Measurements from ENCODE around the gene SEPTIN12.

The SEPTIN12 gene

GRCh38 chr16:4811242-4811641 lies 23.1 kb upstream of the SEPTIN12 start:
- no peaks in the 10 kb centered on the region for H3K27me3 ChIP-seq (replicated peaks; ENCODE audit: control insufficient read depth, insufficient read depth, low read length)
- peaks cover 23% of the 10 kb centered on the region for H3K36me3 ChIP-seq (ENCODE audit: control insufficient read depth, insufficient read depth, low read length)
- DNase-seq (ENCODE audit: extremely low read depth, insufficient read length) = no peak
- TF ChIP-seq CTCF (IDR thresholded peaks at IDR 0.05; ENCODE audit: insufficient read depth, low read length, poor library complexity, severe bottlenecking) = no peak
- no peak overlapping the region for H3K4me3 ChIP-seq (replicated peaks; ENCODE audit: low read depth, low read length)

- peaks cover 15% of the 10 kb centered on the region for H3K36me3 ChIP-seq (ENCODE audit: control insufficient read depth, insufficient read depth, low read length)
These were observed 18.1 kb upstream of the SEPTIN12 start for GRCh38 chr16:4806280-4806679.

GRCh38 chr16:4805231-4805630 lies 17.1 kb upstream of the SEPTIN12 start:
- H3K4me3 ChIP-seq (replicated peaks; ENCODE audit: low read depth, low read length) = no peak overlapping the region
- no peak for DNase-seq (ENCODE audit: extremely low read depth, insufficient read length)
- H3K36me3 ChIP-seq (ENCODE audit: control insufficient read depth, insufficient read depth, low read length) = peaks cover 10% of the 10 kb centered on the region
- H3K27me3 ChIP-seq (replicated peaks; ENCODE audit: control insufficient read depth, insufficient read depth, low read length) = no peaks in the 10 kb centered on the region
- no peak for TF ChIP-seq CTCF (IDR thresholded peaks at IDR 0.05; ENCODE audit: insufficient read depth, low read length, poor library complexity, severe bottlenecking)

More at GRCh38 chr16:4806280-4806679, 18.1 kb upstream of the SEPTIN12 start:
- no peaks in the 10 kb centered on the region for H3K27me3 ChIP-seq (replicated peaks; ENCODE audit: control insufficient read depth, insufficient read depth, low read length)
- TF ChIP-seq CTCF (IDR thresholded peaks at IDR 0.05; ENCODE audit: insufficient read depth, low read length, poor library complexity, severe bottlenecking) = no peak
- DNase-seq (ENCODE audit: extremely low read depth, insufficient read length) = no peak
- H3K4me3 ChIP-seq (replicated peaks; ENCODE audit: low read depth, low read length) = no peak overlapping the region

GRCh38 chr16:4803898-4804762 lies 16.0 kb upstream of the SEPTIN12 start:
- no peak for TF ChIP-seq CTCF (IDR thresholded peaks at IDR 0.05; ENCODE audit: insufficient read depth, low read length, poor library complexity, severe bottlenecking)
- DNase-seq (ENCODE audit: extremely low read depth, insufficient read length) = no peak
- Histone ChIP-seq H3K36me3 (ENCODE audit: control insufficient read depth, insufficient read depth, low read length) (peaks cover 9% of the 10 kb centered on the region), H3K4me3 (replicated peaks; ENCODE audit: low read depth, low read length) (no peak overlapping the region), H3K27me3 (replicated peaks; ENCODE audit: control insufficient read depth, insufficient read depth, low read length) (no peaks in the 10 kb centered on the region)

- H3K27me3 ChIP-seq (replicated peaks; ENCODE audit: control insufficient read depth, insufficient read depth, low read length) = no peaks in the 10 kb centered on the region
- H3K36me3 ChIP-seq (ENCODE audit: control insufficient read depth, insufficient read depth, low read length) = peaks cover 9% of the 10 kb centered on the region
- no peak for TF ChIP-seq CTCF (IDR thresholded peaks at IDR 0.05; ENCODE audit: insufficient read depth, low read length, poor library complexity, severe bottlenecking)
- no peak overlapping the region for H3K4me3 ChIP-seq (replicated peaks; ENCODE audit: low read depth, low read length)
- DNase-seq (ENCODE audit: extremely low read depth, insufficient read length) = no peak
These were observed 15.3 kb upstream of the SEPTIN12 start for GRCh38 chr16:4803401-4803844.
